ENCODE results near the gene TECR.

TECR gene

DNA sequence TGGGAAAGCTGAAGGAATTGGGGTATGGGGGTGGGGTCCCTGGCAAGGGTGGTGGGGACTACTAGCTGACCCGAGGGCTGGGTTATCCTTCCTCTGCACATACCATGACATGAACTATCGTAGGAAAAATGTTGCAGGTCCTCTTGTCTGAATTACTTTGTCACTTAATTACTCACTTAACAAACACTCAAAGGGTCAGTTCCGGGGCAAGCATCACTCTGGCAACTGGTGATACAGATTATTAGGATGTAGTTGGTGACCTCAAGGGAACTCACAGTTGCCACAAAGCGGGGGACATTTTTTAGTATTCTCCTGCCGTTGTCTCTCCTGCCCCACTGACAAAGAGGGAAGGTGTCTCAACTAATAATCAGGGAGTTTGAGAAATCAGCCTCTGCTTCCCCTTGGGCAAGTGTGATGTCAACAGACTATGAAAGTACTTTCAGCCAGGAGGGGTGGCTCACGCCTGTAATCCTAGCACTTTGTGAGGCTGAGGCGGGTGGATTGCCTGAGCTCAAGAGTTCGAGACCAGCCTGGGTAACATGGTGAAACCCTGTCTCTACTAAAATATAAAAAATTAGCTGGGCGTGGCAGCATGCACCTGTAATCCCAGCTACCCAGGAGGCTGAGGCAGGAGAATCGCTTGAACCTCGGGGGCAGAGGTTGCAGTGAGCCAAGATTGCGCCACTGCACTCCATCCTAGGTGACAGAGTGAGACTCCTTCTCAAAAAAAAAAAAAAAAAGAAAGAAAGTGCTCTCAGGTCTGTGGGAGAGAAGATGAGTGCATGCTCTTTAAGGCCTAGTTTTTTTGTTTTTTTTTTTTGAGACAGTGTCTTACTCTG is 21.5 kb upstream of the TECR start:
- DNase-seq (ENCODE audit: low read depth in 2 of 2, low spot score in 1 of 2), result no peak

DNA sequence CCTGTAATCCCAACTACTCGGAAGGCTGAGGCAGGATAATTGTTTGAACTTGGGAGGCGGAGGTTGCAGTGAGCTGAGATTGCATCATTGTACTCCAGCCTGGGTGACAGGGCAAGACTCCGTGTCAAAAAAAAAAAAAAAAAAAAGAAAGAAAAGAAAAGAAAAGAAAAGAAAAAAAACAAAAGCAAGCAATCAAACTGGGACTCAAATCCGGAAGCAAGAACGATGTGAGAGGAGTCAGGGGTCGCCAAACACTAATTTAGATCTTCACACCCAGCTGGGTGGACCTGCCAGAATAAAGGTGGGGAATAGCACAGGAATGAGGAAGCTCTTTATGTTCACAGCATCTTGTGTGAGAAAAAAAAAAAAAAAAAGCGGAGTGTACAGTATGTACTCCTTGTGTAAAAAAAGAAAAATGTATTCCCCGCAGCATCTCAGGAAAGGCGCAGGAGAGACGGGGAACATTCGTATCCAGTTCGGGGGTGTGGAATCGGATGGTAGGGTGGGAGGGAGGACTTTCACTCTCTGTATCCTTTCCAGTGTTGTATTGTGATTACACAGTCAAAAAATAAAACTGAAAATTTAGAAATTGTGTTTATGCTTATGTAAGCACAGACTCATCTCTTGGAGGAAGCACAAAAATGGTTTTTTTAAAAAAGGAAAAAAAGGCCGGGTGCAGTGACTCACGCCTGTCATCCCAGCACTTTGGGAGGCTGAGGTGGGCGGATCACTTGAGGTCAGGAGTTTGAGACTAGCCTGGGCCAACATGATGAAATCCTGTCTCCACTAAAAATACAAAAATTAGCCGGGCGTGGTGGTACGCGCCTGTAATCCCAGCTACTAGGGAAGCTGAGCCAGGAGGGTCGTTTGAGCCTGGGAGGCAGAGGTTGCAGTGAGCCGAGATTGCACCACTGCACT is 18.8 kb upstream of the TECR start:
- no peak for DNase-seq (ENCODE audit: low read depth in 2 of 2, low spot score in 1 of 2)

DNA sequence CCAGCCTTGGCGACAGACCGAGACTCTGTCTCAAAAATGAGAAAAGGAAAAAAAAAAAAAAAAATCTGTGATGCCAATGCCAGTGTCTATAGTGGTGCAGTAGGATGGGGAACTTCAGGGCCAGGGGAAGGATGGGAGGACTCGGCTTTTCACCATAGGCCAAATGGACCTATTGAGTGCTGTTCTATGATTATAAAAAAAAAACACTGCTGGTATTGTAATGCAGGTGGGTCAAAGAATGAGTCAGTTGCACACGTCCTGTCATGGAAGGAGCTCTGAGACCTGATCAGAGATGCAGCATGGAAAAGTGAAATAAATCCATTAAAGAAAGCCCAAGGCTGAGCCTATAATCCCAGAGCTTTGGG is 18.2 kb upstream of the TECR start:
- no peak for DNase-seq (ENCODE audit: low read depth in 2 of 2, low spot score in 1 of 2)

DNA sequence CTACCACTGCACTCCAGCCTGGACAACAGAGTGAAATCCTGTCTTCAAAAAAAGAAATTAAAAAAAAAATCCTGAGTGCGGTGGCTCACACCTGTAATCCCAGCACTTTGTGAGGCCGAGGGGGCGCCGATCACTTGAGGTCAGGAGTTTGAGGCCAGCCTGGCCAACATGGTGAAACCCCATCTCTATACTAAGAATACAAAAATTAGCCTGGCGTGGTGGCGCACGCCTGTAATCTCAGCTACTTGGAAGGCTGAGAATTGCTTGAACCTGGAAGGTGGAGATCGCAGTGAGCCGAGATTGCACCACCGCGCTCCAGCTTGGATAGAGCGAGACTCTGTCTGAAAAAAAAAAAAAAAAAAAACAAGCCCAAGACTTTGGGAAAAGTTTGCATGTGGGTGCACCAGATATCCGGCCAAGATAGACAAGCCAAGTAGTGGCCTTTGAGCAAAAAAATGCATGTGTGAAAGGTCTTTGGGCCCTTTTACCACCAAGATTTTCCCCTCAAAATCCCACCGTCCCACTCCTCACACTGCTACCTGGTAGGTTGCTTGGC is 16.9 kb upstream of the TECR start:
- DNase-seq (ENCODE audit: low read depth in 2 of 2, low spot score in 1 of 2), result no peak

DNA sequence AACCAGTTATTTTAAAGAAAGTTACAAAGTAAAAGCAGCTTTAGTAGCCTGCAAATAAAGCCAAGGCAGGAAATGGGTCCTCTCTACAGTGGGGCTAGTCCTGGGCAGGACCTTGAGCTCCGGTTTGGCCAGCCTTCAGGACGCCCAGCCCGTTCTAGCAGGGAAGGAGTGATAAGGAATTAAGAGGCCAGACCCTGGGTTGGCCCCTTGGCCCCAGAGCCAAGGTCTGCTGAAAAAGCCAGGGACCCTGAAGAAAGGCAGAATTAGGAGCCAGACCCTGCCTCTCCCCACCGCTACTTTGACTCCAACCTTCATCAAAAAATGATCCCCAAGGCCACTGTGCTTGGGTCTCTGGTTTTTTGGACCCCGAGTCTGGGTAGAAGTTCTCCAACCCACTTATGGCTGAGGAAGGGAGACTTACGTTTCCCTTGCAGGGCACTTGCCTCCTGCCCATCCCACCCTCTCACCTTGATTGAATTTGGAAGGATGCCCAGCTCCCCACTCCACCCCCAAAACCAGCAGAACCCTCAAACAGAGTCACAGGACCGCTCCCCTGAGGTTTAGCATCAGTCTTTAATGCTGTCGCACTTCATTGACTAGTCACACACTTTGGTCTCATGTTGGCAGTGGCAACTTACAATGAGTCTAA is 15.1 kb upstream of the TECR start:
- DNase-seq (ENCODE audit: low read depth in 2 of 2, low spot score in 1 of 2), result no peak

DNA sequence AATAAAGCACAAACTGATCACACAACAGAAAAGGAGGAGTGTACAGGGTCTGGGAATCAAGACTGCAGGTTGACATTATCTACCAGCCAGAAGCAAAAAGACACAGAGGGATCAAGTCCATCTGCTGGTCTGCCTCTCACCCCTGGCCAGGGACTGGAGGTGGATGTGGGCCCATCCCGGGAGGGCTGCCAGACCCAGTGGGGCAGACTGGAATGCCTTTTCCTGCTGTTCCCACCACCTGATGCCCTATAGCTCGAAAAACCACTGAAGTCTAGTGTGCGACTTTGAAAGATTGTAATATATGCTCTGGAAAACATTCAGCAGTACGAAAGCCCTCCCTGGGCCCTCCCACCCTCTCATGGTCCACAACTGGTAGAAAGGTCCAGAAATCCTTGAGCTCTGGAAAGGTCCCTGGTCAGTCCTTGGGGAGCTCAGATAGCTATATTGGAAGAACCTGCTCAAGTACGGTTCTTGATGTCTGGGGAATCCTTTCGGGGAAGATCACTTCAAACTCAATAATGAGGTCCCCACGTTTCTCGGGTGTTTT is 13.8 kb upstream of the TECR start:
- no peak for DNase-seq (ENCODE audit: low read depth in 2 of 2, low spot score in 1 of 2)

DNA sequence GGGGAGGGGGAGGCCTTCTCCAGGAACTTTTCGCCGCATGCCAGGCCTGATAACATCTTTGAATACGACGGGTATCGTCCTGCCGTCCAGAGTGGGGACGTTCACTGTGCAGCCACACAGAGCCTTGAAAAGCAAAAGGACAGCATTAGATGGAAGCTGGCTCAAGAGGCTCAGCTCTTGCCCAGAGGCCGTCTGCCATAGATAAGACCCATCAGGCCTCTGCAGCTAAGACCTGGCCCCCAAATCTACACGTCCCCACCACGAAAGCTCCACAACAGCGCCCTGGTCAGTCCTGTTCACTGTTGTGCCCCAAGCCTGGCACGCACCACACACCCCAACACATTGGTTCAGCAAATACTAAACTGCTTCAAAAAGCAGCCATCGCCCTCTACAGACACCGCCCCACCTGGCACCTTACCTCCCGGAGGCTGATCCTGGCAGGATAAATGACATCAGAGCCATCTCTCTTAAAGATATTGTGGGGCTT is 13.3 kb upstream of the TECR start:
- DNase-seq (ENCODE audit: low read depth in 2 of 2, low spot score in 1 of 2), result no peak

DNA sequence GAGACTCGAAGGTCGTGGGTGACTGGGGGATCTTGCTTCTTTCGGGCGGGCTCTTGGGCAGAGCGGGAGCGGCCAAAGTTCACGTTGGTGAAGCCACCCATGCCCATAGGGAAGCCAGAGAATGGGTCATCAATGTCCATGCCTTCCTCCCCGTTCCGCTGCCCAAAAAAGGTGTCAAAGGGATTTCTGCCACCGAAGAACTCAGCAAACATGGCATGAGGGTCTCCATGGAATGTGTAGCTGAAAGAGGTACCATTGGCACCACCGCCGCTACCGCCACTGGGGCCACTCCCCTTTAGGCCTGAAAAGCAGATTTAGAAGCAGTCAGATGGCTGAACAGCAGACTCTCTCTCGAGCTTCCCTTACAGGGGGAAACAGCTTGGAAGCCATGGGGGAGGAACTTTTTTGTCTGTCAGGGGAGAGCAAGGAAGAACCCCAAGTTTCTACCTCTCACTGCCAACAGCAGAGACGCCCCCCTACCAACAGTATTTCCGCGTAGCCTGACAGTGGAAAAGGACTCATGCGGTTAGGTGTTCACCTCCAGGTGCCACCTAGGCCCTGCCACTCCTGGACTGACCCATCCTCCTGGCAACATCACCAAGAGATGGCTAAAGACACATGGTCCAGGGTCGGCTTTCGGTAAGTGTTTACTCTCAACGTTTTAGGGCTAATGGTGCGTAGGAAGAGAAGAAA is 12.5 kb upstream of the TECR start:
- DNase-seq (ENCODE audit: low read depth in 2 of 2, low spot score in 1 of 2), result no peak

DNA sequence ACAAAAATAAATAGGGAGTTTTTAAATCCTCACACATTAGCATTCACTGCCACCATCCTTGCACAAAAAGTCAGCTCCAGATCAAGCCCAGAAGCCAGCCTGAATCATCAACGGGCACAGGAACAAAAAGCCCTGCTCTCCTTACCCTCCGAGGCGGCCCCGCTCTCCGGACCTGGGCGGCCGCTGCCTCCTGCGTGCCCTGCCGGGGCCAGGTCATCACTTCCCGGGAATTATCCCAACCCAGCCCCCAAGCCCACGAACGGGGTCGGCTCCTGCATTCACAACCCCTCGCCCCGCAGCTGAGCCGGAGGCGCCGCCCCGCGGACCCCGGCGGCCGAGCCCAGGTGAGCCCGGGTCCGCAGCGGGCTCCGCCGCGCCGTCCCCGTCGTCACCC is 12.0 kb upstream of the TECR start:
- no peak for DNase-seq (ENCODE audit: low read depth in 2 of 2, low spot score in 1 of 2)

DNA sequence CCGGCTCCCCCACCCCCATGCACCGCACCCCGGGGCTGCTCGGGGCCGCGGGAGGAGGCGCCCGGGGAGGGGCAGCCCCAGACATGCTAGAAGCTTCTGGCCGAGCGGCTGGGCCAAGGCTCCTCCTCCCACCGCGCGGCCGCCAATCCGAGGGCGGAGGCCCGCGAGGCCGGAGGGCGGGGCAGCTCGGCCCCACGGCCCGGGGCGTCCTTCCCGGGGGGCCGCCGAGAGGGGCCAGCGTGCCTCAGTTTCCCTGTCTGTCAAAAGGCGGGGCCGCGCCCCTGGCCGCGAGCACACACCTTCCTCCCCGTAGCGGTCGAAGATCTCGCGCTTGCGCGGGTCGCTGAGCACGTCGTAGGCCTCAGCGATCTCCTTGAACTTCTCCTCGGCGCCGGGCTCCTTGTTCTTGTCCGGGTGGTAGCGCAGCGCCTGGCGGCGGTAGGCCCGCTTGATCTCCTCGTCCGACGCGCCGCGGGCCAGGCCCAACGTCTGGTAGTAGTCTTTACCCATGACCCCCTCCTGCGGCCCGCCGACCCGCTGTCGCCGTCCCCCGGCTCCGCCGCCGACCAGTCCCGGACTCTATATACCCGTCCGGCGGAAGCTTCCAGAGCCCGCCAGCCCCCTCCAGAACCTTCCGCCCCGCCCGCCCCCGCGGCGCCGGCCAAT is 11.4 kb upstream of the TECR start, which contains the start of gene DNAJB1:
Gene DNAJB1 (minus strand): TSS at position 558 of the 666 bp plus-strand sequence. CDS start 48 bp downstream, at position 510.
- DNase-seq (ENCODE audit: low read depth in 2 of 2, low spot score in 1 of 2), result peak in 1 of 2 donors; percentile 49

DNA sequence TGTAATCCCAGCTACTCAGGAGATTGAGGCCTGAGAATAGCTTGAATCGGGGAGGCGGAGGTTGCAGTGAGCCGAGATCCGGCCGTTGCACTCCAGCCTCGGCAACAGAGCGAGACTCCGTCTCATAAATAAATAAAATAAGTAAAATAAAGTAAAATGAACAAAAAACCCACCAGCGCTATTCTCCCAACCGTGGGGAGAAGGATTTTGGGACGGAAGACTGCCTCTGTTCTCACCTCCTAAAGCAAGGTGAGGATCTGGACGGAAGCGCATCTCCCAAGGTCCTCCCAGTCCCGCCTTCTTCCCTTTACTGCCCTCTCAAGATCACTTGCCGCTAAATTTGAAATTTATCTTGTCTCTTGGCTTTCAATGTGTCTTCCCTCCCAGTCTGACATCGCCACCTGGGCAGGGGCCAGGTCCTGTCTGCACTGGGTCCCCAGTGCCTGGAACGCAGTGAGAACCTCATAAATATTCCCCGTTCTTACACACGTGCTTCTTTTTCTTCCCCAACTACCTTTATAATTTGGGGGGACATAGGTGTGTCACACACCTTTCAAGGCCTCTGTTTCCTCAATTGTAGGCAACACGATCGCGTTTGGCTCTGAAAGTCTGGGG is 10.0 kb upstream of the TECR start:
- no peak for DNase-seq (ENCODE audit: low read depth in 2 of 2, low spot score in 1 of 2)

DNA sequence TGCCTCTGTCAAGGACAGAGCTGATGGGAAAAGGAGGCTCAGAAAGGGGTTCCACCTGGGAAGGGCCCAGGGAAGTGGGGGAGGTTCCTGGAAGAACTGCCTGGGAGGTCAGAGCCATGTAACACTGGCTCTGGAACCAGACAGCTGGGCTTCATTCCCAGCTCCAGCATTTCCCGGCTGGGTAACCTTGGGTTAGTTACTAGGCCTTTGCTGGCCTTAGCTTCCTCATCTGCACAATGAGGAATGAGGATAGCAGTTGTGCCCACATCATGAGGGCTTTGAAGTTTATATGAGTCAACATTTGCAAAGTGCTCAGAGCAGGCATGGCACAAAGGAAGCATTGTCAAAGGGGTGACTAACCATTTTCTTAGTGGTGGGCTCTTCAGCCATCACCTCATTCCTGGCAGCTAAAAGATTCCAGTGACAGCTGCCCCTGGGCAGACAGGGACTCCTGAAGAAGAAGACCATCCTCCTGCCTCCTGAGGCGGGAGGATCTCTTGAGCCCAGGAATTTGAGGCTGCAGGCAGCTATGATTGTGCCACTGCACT is 9.5 kb upstream of the TECR start:
- DNase-seq (ENCODE audit: low read depth in 2 of 2, low spot score in 1 of 2), result no peak

DNA sequence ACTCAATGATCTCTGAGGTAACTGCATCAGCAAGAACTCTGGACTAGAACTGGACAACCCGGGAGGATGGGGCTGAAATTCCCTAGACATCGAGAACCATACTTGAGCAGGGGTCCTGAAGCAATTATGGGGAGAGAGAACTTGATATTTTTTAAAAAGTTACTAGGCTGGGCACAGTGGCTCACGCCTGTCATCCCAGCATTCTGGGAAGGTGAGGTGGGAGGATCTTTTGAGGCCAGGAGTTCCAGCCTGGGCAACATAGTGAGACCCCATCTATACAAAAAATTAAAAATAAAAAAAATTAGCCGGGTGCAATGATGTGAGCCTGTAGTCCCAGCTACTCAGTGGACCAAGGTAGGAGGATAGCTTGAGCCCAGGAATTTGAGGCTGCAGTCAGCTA is 8.9 kb upstream of the TECR start:
- no peak for DNase-seq (ENCODE audit: low read depth in 2 of 2, low spot score in 1 of 2)

DNA sequence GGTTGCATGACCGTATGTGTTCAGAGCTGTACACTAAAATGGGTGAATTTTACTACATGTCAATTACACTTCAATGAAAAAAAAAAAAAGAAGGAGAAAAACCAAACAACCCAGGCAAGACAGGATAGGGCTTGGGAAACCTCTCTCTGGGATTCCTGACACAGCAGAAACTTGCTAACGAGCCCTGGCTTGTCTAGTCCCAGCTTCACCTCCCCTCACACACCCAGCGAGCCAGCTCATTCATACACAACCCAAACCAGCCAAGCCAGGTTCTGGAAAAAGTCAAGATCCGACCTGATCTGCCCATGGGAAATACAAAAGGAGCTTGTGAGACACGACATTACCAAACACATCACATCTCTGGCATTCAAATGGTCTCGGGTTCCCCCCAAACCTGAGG is 3.7 kb upstream of the TECR start:
- DNase-seq (ENCODE audit: low read depth in 2 of 2, low spot score in 1 of 2), result no peak

DNA sequence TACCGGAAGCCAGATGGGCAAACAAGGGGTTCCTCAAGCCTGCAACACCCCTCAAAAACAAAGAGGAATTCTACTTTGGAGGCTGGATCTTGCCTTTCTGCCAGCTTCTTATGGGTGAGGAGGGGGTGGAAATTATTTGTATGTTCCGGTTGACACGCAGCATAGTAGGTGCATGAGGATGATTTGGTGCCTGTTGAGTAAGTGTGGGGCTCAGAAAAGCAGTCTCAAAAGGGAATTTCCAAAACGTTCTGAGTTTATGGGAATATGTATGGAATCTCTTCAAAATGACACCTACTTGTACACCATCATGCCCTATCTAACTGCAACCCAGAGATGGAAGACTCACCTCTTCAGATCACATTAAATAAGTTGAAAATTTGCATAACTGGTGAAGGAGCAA is 3.0 kb upstream of the TECR start:
- DNase-seq (ENCODE audit: low read depth in 2 of 2, low spot score in 1 of 2), result no peak

DNA sequence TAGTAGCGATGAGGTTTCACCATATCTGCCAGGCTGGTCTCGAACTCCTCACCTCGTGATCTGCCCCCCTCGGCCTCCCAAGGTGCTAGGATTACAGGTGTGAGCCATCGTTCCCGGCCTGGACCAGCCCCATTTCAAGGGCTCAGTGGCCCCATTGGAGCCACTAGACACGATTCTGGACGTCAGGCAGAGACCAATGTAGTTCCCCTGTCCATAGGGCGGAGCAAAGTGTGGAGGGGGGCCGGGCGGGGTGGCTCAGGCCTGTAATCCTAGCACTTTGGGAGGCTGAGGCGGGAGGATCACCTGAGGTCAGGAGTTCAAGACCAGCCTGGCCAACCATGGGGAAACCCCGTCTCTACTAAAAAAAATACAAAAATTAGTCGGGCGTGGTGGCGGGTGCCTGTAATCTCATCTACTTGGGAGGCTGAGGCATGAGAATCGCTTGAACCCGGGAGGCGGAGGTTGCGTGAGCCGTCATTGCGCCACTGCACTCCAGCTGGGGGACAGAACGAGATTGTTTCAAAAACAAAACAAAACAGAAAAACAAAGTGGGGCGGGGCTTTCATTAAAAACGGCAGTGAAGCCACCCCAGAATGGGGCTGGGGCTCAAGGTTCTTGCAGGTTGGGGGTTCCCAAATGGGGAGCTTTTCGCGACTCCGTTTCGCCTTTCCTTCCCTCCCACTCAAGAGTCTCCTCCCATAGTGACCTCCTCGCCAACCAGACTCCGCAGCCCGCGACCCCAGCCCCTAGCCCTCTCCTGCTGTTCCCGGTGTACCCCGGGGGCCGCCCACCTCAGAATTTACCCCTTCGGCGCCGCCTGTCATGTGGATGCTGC is 758 bp upstream of the TECR start:
- no peak for DNase-seq (ENCODE audit: low read depth in 2 of 2, low spot score in 1 of 2)

DNA sequence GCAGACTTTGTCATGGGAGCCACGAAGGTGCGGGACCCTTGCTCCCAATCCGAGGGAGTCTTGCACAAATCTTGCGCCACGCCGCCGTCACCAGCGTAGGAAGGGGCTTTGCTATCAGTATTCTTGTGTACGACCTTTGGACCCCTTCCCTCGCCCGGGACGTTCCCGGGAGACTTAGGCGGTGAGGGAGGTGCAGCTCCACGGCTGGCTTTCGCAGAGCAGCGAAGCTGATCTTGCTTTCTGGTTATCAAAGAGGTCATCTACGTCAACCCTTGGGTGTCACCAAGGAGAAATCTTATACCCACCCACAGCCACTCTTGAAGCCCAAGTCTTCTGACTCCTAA is 583 bp downstream of the TECR start:
- no peak for DNase-seq (ENCODE audit: low read depth in 2 of 2, low spot score in 1 of 2)

DNA sequence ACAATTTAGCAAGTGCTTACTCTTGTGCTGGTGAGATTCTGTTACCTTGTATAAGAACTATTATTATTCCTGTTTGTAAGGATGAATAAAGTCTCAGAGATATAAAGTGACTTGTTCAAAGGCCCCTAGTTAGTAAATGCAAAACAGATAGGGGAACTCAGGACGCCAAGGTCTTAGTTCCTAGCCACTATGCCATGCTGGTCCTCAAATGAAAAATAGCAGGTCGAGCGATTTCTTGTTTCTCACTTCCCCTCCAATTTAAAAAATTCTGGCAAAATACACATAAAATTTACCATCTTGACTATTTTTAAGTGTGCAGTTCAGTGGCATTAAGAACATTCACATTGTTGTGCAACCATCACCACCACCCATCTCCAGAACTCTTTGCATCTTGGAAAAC is 1.1 kb downstream of the TECR start:
- no peak for DNase-seq (ENCODE audit: low read depth in 2 of 2, low spot score in 1 of 2)
